ENCODE data around the gene KRTAP21-3. TPM values are rescaled to one million over a fixed set of nuclear protein-coding genes. Genes with fewer than 3 reads are reported as not detected.

KRTAP21-3 gene
- total RNA-seq, 2 donors from 2014 or later: not detected

DNA sequence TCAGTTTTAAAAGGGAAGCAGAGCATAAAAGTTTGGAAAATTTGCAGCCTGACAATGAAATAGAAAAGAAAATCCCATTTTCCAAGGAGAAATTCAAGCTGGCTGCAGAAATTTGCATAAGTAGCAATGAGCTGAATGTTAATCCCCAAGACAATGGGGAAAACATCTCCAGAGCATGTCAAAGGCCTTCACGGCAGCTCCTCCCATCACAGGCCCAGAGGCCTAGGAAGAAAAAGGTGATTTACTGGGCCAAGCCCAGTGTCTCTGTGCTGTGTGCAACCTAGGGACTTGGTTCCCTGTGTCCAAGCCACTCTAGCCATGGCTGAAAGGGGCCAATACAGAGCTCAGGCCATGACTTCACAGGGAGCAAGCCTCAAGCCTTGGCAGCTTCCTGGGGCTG, 49.8 kb downstream of the KRTAP21-3 start:
- Mint-ChIP-seq H3K27me3 (ENCODE audit: insufficient read depth) (no peaks in the 10 kb centered on the region), H3K4me3 (no peak overlapping the region), H3K27ac (no peak overlapping the region), H3K9me3 (peaks cover 52% of the 10 kb centered on the region), H3K36me3 (ENCODE audit: low read depth) (no peaks in the 10 kb centered on the region), H3K4me1 (no peaks in the 10 kb centered on the region)
- peak; percentile 59 for DNase-seq
- no peaks in the 10 kb centered on the region for H3K27me3 ChIP-seq (ENCODE audit: control insufficient read depth, insufficient read depth, low read length, poor library complexity, severe bottlenecking)
- H3K4me3 ChIP-seq (ENCODE audit: low read length): no peak overlapping the region
- no peaks in the 10 kb centered on the region for H3K4me1 ChIP-seq (ENCODE audit: control insufficient read depth, insufficient read depth, low read length)
- no peak overlapping the region for H3K9ac ChIP-seq (ENCODE audit: extremely low read depth, low read length, poor library complexity, severe bottlenecking)
- no peaks in the 10 kb centered on the region for H3K36me3 ChIP-seq (ENCODE audit: control insufficient read depth, insufficient read depth, low read length)
- WGBS, 2 experiments (ENCODE audit: insufficient coverage in 1 of 2, insufficient read length in 1 of 2): 74 to 78% methylated on average over 1 of the region's 1 CpG
- TF ChIP-seq, protein P1, sequence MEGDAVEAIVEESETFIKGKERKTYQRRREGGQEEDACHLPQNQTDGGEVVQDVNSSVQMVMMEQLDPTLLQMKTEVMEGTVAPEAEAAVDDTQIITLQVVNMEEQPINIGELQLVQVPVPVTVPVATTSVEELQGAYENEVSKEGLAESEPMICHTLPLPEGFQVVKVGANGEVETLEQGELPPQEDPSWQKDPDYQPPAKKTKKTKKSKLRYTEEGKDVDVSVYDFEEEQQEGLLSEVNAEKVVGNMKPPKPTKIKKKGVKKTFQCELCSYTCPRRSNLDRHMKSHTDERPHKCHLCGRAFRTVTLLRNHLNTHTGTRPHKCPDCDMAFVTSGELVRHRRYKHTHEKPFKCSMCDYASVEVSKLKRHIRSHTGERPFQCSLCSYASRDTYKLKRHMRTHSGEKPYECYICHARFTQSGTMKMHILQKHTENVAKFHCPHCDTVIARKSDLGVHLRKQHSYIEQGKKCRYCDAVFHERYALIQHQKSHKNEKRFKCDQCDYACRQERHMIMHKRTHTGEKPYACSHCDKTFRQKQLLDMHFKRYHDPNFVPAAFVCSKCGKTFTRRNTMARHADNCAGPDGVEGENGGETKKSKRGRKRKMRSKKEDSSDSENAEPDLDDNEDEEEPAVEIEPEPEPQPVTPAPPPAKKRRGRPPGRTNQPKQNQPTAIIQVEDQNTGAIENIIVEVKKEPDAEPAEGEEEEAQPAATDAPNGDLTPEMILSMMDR (conservative IDR thresholded peaks at IDR 0.05): no peak
- no peak overlapping the region for H3K27ac ChIP-seq (ENCODE audit: low read depth, low read length)
- H3K9me3 ChIP-seq (ENCODE audit: control insufficient read depth, low read length): peaks cover 4% of the 10 kb centered on the region

Other genes starting within 250 kb of the KRTAP21-3 start
- gene KRTAP19-1, start 238.4 kb downstream of the KRTAP21-3 start, total RNA-seq: not detected
- not detected for gene KRTAP19-2, start 231.3 kb downstream of the KRTAP21-3 start, total RNA-seq
- gene KRTAP19-3, start 226.8 kb downstream of the KRTAP21-3 start, total RNA-seq: not detected
- not detected for gene KRTAP19-4, start 221.6 kb downstream of the KRTAP21-3 start, total RNA-seq
- not detected for gene KRTAP19-5, start 216.6 kb downstream of the KRTAP21-3 start, total RNA-seq
- gene KRTAP19-6, start 176.9 kb downstream of the KRTAP21-3 start, total RNA-seq: not detected
- gene KRTAP19-7, start 157.5 kb downstream of the KRTAP21-3 start, total RNA-seq: not detected
- not detected for gene KRTAP22-2, start 128.4 kb downstream of the KRTAP21-3 start, total RNA-seq
- gene KRTAP6-3, start 126.3 kb downstream of the KRTAP21-3 start, total RNA-seq: not detected
- gene KRTAP6-2, start 119.9 kb downstream of the KRTAP21-3 start, total RNA-seq: not detected
- not detected for gene KRTAP22-1, start 117.7 kb downstream of the KRTAP21-3 start, total RNA-seq
- gene KRTAP6-1, start 104.8 kb downstream of the KRTAP21-3 start, total RNA-seq: not detected
- not detected for gene KRTAP20-1, start 102.4 kb downstream of the KRTAP21-3 start, total RNA-seq
- gene KRTAP20-4, start 98.2 kb downstream of the KRTAP21-3 start, total RNA-seq: not detected
- not detected for gene KRTAP20-2, start 83.6 kb downstream of the KRTAP21-3 start, total RNA-seq
- gene KRTAP20-3, start 75.9 kb downstream of the KRTAP21-3 start, total RNA-seq: not detected
- gene KRTAP21-2, start 28.5 kb upstream of the KRTAP21-3 start, total RNA-seq: not detected
- gene KRTAP21-1, start 36.7 kb upstream of the KRTAP21-3 start, total RNA-seq: not detected
- not detected for gene KRTAP8-1, start 94.5 kb upstream of the KRTAP21-3 start, total RNA-seq
- not detected for gene KRTAP7-1, start 111.0 kb upstream of the KRTAP21-3 start, total RNA-seq
- not detected for gene KRTAP11-1, start 162.8 kb upstream of the KRTAP21-3 start, total RNA-seq